Measurements from ENCODE around the gene KIF13A. TPM values are rescaled to one million over a fixed set of nuclear protein-coding genes. Genes with fewer than 3 reads are reported as not detected.

The KIF13A gene
- total and polyA plus RNA-seq, 10 of the 15 experiments (the other 5 are each of a cell fraction or from before 2014, with no cell fraction given), result 0.02 to 0.26 (median 0.13) TPM; not detected in 2

GRCh38 chr6:17866876-17867444 is 120.5 kb downstream of the KIF13A start:
- no peaks in the 10 kb centered on the region for H3K36me3 ChIP-seq (ENCODE audit: control insufficient read depth in 2 of 2, insufficient read depth in 2 of 2, low read length in 1 of 2)
- H2AFZ ChIP-seq (ENCODE audit: control insufficient read depth, low read depth, low read length), result no peak overlapping the region
- no peak for FAIRE-seq
- CTCF ChIA-PET, result interaction anchor here (1.4 kb wide), 1 partner anchor 51 kb away, joined by 4 read pairs; no protein-coding TSS in a partner anchor
- no peak overlapping the region for H3K4me3 ChIP-seq
- 50% methylated on average over 1 of the region's 1 CpG for WGBS (ENCODE audit: insufficient coverage, insufficient replicate concordance, low lambda C conversion rate, missing lambda C conversion rate)
- no peaks in the 10 kb centered on the region; a peak in 1 of 4 replicates for H3K27me3 ChIP-seq (replicated peaks in 1 of 2; ENCODE audit: control insufficient read depth in 2 of 2, insufficient read depth in 2 of 2, low read length in 1 of 2)
- RAD21 ChIA-PET (ENCODE audit: unreplicated experiment), result no interaction called here
- in situ Hi-C loops (cut with MboI), result no loop called here
- H3K4me2 ChIP-seq (ENCODE audit: control insufficient read depth, insufficient read depth), result no peak overlapping the region
- ATAC-seq, result no peak
- DNase-seq (ENCODE audit: low read depth, low spot score), result no peak
- no TSS peak for BruUV-seq (replicated peaks)
- SMC1A ChIA-PET (ENCODE audit: uncharacterized antibody, unreplicated experiment), result interaction anchor here (0.5 kb wide), 1 partner anchor 519 kb away, joined by 3 read pairs; no protein-coding TSS in a partner anchor
- no peaks in the 10 kb centered on the region for H3K4me1 ChIP-seq (ENCODE audit: control insufficient read depth, insufficient read depth, low read length)
- H3K9me3 ChIP-seq (replicated peaks; ENCODE audit: control insufficient read depth, insufficient read depth, low read length), result no peaks in the 10 kb centered on the region
- intact Hi-C loops (cut with micrococcal nuclease; ENCODE audit: unreplicated experiment), result no loop called here
- no peaks in the 10 kb centered on the region for H3K79me2 ChIP-seq (ENCODE audit: control insufficient read depth, insufficient read depth, low read length)
- POLR2A ChIA-PET, result no interaction called here
- no peaks in the 10 kb centered on the region for H4K20me1 ChIP-seq (ENCODE audit: control insufficient read depth, insufficient read depth)
- H3K27ac ChIP-seq (ENCODE audit: control insufficient read depth, insufficient read depth), result no peak overlapping the region
- TF ChIP-seq CUX1 (IDR thresholded peaks at IDR 0.05; ENCODE audit: insufficient replicate concordance, low read depth, low read length) (no peak), ZBTB11 (CRISPR knock-in tag; IDR thresholded peaks at IDR 0.05) (no peak), ZNF622 (IDR thresholded peaks at IDR 0.05) (no peak), ZNF687 (IDR thresholded peaks at IDR 0.05) (no peak), TARDBP (IDR thresholded peaks at IDR 0.05; ENCODE audit: borderline replicate concordance) (no peak), HDAC6 (IDR thresholded peaks at IDR 0.05; ENCODE audit: unreplicated experiment) (no peak), POLR2A (IDR thresholded peaks at IDR 0.05; ENCODE audit: low read depth, low read length) (no peak), ZNF384 (IDR thresholded peaks at IDR 0.05; ENCODE audit: borderline replicate concordance, low read depth, low read length) (no peak), GABPA (IDR thresholded peaks at IDR 0.05; ENCODE audit: low read depth) (no peak)
- no peak overlapping the region for H3K9ac ChIP-seq (ENCODE audit: control insufficient read depth, insufficient read depth, low read length)

All from GM12878 (cell line).